HepG2 (cell line): ENCODE results near the gene SESN2. TPM values are rescaled to one million over a fixed set of nuclear protein-coding genes. Genes with fewer than 3 reads are reported as not detected.

Experiments
- ETV6 ChIP-seq: sonication (generic); formaldehyde crosslinking; conservative IDR thresholded peaks from 2 replicates; pipeline ENCODE4 v1.4.0; 2020; ENCODE audit warnings: missing genetic modification reagents
- FOXM1 ChIP-seq: sonication (generic); formaldehyde crosslinking; IDR thresholded peaks from 2 replicates; pipeline ENCODE4 v1.5.0; 2020; ENCODE audit warnings: missing genetic modification reagents
- KDM4B ChIP-seq: sonication (generic); formaldehyde crosslinking; IDR thresholded peaks from 2 replicates; pipeline ENCODE4 v1.4.0; 2020; ENCODE audit warnings: missing genetic modification reagents
- MAFK ChIP-seq, 2 experiments: IDR thresholded peaks in 1 of 2; conservative IDR thresholded peaks in 1 of 2; 2 replicates each; pipeline ENCODE4 v1.6.1; 2011; ENCODE audit warnings: improper control_type of control experiment in 2 of 2, low read length in 2 of 2
- NFIC ChIP-seq: IDR thresholded peaks from 2 replicates; pipeline ENCODE4 v1.6.1; 2012; ENCODE audit warnings: mild to moderate bottlenecking, low read length, inconsistent platforms
- PHF21A ChIP-seq: sonication (generic); formaldehyde crosslinking; IDR thresholded peaks from 2 replicates; pipeline ENCODE4 v1.5.0; 2020; ENCODE audit warnings: mild to moderate bottlenecking, missing genetic modification reagents
- REPIN1 ChIP-seq: sonication (generic); formaldehyde crosslinking; IDR thresholded peaks from 2 replicates; pipeline ENCODE4 v1.8.0; 2022; ENCODE audit warnings: missing genetic modification reagents, low read depth, mild to moderate bottlenecking, borderline replicate concordance
- ZNF225 ChIP-seq: sonication (generic); formaldehyde crosslinking; IDR thresholded peaks from 2 replicates; pipeline ENCODE4 v1.4.0; 2020; ENCODE audit warnings: mild to moderate bottlenecking, missing genetic modification reagents
- ZNF430 ChIP-seq: sonication (generic); formaldehyde crosslinking; IDR thresholded peaks from 2 replicates; pipeline ENCODE4 v1.9.0; 2021; ENCODE audit warnings: mild to moderate bottlenecking, missing genetic modification reagents
- ZNF556 ChIP-seq: sonication (generic); formaldehyde crosslinking; IDR thresholded peaks from 2 replicates; pipeline ENCODE4 v1.4.0; 2020; ENCODE audit warnings: mild to moderate bottlenecking, missing genetic modification reagents, borderline replicate concordance
- ZNF557 ChIP-seq: sonication (generic); formaldehyde crosslinking; IDR thresholded peaks from 2 replicates; pipeline ENCODE4 v1.4.0; 2020; ENCODE audit warnings: missing genetic modification reagents
- ZNF644 ChIP-seq: IDR thresholded peaks from 2 replicates; pipeline ENCODE4 v1.6.1; 2016; ENCODE audit warnings: low read depth
- ZNF709 ChIP-seq: sonication (generic); formaldehyde crosslinking; IDR thresholded peaks from 2 replicates; pipeline ENCODE4 v1.5.0; 2020; ENCODE audit warnings: mild to moderate bottlenecking, missing genetic modification reagents
- polyA plus RNA-seq, 8 experiments: library from polyadenylated mRNA; depleted of rRNA in 3 of 8; stranded (reverse) in 7 of 8; unstranded in 1 of 8; fragments of >200 nt; fragmentation: Illumina TruSeq in 4 of 8; extraction: Trizol in 4 of 8; gene quantifications; 2 replicates each; pipeline versions ENCODE4 v1.2.1 to v1.2.3, GENCODE V29; 2011 to 2016; ENCODE audit warnings: low read depth in 4 of 8, missing spikeins in 1 of 8, mixed read lengths in 1 of 8; ENCODE audit not compliant: insufficient read depth in 1 of 8
- total RNA-seq, 5 experiments: library from RNA; depleted of rRNA; stranded (reverse); fragments of >200 nt; fragmentation: Illumina TruSeq; extraction: Trizol; gene quantifications; 2 replicates each; pipeline ENCODE4 v1.2.3, GENCODE V29; 2016; ENCODE audit warnings: low read depth in 1 of 5
- TF ChIP-seq, protein P1 (sequence below): sonication (generic); formaldehyde crosslinking; IDR thresholded peaks from 2 replicates; pipeline ENCODE4 v1.8.0; 2022; ENCODE audit warnings: missing genetic modification reagents, mild to moderate bottlenecking, moderate library complexity, borderline replicate concordance
- TF ChIP-seq, protein P2 (sequence below): sonication (generic); formaldehyde crosslinking; IDR thresholded peaks from 2 replicates; pipeline ENCODE4 v1.5.0; 2020; ENCODE audit warnings: mild to moderate bottlenecking, missing genetic modification reagents, borderline replicate concordance
- TF ChIP-seq, protein P3 (sequence below): sonication (generic); formaldehyde crosslinking; IDR thresholded peaks from 2 replicates; pipeline ENCODE4 v1.5.1; 2020; ENCODE audit warnings: missing genetic modification reagents, mild to moderate bottlenecking, borderline replicate concordance
- TF ChIP-seq, protein P4 (sequence below): IDR thresholded peaks from 2 replicates; pipeline ENCODE4 v1.6.1; 2016; ENCODE audit warnings: missing genetic modification reagents, missing compliant biosample characterization

Gene SESN2
- total and polyA plus RNA-seq, 2 of the 13 experiments (the other 11 are each of a cell fraction or from before 2014, with no cell fraction given): 13.2 to 19.1 TPM

GRCh38 chr1:28235755-28236655 lies 23.3 kb upstream of the SESN2 start, which contains the start of gene ATP5IF1 (continued):
- TF ChIP-seq, protein P1, sequence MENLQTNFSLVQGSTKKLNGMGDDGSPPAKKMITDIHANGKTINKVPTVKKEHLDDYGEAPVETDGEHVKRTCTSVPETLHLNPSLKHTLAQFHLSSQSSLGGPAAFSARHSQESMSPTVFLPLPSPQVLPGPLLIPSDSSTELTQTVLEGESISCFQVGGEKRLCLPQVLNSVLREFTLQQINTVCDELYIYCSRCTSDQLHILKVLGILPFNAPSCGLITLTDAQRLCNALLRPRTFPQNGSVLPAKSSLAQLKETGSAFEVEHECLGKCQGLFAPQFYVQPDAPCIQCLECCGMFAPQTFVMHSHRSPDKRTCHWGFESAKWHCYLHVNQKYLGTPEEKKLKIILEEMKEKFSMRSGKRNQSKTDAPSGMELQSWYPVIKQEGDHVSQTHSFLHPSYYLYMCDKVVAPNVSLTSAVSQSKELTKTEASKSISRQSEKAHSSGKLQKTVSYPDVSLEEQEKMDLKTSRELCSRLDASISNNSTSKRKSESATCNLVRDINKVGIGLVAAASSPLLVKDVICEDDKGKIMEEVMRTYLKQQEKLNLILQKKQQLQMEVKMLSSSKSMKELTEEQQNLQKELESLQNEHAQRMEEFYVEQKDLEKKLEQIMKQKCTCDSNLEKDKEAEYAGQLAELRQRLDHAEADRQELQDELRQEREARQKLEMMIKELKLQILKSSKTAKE (CRISPR knock-in tag): no peak
- peak; percentile 89 for TF ChIP-seq REPIN1
- peak; percentile 45; the same call in 1 of the 2 replicates for TF ChIP-seq ZNF644
- 0 out of 2 replicates have a peak, but pooled peaks have one; percentile 26 for TF ChIP-seq ZNF430 (CRISPR knock-in tag)
- 0 out of 2 replicates have a peak, but pooled peaks have one; percentile 32 for TF ChIP-seq ZNF556
- TF ChIP-seq, protein P2, sequence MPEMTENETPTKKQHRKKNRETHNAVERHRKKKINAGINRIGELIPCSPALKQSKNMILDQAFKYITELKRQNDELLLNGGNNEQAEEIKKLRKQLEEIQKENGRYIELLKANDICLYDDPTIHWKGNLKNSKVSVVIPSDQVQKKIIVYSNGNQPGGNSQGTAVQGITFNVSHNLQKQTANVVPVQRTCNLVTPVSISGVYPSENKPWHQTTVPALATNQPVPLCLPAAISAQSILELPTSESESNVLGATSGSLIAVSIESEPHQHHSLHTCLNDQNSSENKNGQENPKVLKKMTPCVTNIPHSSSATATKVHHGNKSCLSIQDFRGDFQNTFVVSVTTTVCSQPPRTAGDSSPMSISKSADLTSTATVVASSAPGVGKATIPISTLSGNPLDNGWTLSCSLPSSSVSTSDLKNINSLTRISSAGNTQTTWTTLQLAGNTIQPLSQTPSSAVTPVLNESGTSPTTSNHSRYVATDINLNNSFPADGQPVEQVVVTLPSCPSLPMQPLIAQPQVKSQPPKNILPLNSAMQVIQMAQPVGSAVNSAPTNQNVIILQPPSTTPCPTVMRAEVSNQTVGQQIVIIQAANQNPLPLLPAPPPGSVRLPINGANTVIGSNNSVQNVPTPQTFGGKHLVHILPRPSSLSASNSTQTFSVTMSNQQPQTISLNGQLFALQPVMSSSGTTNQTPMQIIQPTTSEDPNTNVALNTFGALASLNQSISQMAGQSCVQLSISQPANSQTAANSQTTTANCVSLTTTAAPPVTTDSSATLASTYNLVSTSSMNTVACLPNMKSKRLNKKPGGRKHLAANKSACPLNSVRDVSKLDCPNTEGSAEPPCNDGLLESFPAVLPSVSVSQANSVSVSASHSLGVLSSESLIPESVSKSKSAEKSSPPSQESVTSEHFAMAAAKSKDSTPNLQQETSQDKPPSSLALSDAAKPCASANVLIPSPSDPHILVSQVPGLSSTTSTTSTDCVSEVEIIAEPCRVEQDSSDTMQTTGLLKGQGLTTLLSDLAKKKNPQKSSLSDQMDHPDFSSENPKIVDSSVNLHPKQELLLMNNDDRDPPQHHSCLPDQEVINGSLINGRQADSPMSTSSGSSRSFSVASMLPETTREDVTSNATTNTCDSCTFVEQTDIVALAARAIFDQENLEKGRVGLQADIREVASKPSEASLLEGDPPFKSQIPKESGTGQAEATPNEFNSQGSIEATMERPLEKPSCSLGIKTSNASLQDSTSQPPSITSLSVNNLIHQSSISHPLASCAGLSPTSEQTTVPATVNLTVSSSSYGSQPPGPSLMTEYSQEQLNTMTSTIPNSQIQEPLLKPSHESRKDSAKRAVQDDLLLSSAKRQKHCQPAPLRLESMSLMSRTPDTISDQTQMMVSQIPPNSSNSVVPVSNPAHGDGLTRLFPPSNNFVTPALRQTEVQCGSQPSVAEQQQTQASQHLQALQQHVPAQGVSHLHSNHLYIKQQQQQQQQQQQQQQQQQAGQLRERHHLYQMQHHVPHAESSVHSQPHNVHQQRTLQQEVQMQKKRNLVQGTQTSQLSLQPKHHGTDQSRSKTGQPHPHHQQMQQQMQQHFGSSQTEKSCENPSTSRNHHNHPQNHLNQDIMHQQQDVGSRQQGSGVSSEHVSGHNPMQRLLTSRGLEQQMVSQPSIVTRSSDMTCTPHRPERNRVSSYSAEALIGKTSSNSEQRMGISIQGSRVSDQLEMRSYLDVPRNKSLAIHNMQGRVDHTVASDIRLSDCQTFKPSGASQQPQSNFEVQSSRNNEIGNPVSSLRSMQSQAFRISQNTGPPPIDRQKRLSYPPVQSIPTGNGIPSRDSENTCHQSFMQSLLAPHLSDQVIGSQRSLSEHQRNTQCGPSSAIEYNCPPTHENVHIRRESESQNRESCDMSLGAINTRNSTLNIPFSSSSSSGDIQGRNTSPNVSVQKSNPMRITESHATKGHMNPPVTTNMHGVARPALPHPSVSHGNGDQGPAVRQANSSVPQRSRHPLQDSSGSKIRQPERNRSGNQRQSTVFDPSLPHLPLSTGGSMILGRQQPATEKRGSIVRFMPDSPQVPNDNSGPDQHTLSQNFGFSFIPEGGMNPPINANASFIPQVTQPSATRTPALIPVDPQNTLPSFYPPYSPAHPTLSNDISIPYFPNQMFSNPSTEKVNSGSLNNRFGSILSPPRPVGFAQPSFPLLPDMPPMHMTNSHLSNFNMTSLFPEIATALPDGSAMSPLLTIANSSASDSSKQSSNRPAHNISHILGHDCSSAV (CRISPR knock-in tag): 0 out of 2 replicates have a peak, but pooled peaks have one; percentile 82
- 0 out of 2 replicates have a peak, but pooled peaks have one; percentile 65 for TF ChIP-seq FOXM1 (CRISPR knock-in tag)
- TF ChIP-seq, protein P3, sequence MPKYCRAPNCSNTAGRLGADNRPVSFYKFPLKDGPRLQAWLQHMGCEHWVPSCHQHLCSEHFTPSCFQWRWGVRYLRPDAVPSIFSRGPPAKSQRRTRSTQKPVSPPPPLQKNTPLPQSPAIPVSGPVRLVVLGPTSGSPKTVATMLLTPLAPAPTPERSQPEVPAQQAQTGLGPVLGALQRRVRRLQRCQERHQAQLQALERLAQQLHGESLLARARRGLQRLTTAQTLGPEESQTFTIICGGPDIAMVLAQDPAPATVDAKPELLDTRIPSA (CRISPR knock-in tag): no peak
- TF ChIP-seq, protein P4, sequence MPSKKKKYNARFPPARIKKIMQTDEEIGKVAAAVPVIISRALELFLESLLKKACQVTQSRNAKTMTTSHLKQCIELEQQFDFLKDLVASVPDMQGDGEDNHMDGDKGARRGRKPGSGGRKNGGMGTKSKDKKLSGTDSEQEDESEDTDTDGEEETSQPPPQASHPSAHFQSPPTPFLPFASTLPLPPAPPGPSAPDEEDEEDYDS (CRISPR knock-in tag): peak; percentile 94
- TF ChIP-seq ZNF557 (CRISPR knock-in tag): 0 out of 2 replicates have a peak, but pooled peaks have one; percentile 68
- TF ChIP-seq ZNF709 (CRISPR knock-in tag): peak; percentile 46; the same call in 1 of the 2 replicates
- no peak for TF ChIP-seq MAFK (conservative IDR thresholded peaks at IDR 0.05 in 1 of 2, IDR thresholded peaks at IDR 0.05 in 1 of 2; ENCODE audit: low read length in 2 of 2)
- TF ChIP-seq NFIC: no peak
- TF ChIP-seq PHF21A (CRISPR knock-in tag): peak; percentile 71; the same call in 1 of the 2 replicates
- no peak for TF ChIP-seq KDM4B (CRISPR knock-in tag)
- no peak; the same call in 1 of the 2 replicates for TF ChIP-seq ETV6 (CRISPR knock-in tag)
- TF ChIP-seq ZNF225: peak; percentile 71; the same call in 1 of the 2 replicates
